ENCODE data around the gene ANO3. TPM values are rescaled to one million over a fixed set of nuclear protein-coding genes. Genes with fewer than 3 reads are reported as not detected.
"Not testable (repeated sequence)": the region's sequence is repeated elsewhere in the genome, so short reads cannot be mapped to it uniquely, and the experiment has no call there.

The ANO3 gene
- 10 to 100 TPM in 1 of 8 experiments, 1 to 10 TPM in 2, under 1 TPM in 5; 0.11 to 45.4 (median 0.39) TPM for total RNA-seq

- ATAC-seq (replicated peaks in 6 of 8) = peak; percentile 99 to 100 (median 100)
- peak within 1 kb of the TSS; percentile 28 to 43 (median 38) for H3K4me3 ChIP-seq
- peaks cover 0 to 11% of the 10 kb centered on the region in 2 donors for H3K4me1 ChIP-seq (replicated peaks in 1 of 2)
- H3K27ac ChIP-seq = no peak within 1 kb of the TSS
- 0 to 90% (median 26%) methylated on average over 1 to 9 of the region's 36 CpGs; no CpG with 5 or more reads in 2 of the 10 experiments for WGBS, 10 experiments
- in situ Hi-C loops (cut with MboI; ENCODE audit: low pct_unique_long_range_greater_than_20kb in 2 of 9, low sequenced_read_pairs in 9 of 9, unreplicated experiment in 9 of 9) = no loop called here
These were observed at the start of gene ANO3 for GRCh38 chr11:26331911-26332571. TSS of gene ANO3 (plus strand) at chr11:26332130. CDS start at chr11:26332276, 146 bp downstream.

GRCh38 chr11:26283852-26284408 is 48.0 kb upstream of the ANO3 start:
- 42 to 92% (median 75%) methylated on average over 1 to 4 of the region's 6 CpGs; no CpG with 5 or more reads in 4 of the 10 experiments for WGBS, 10 experiments
- no peak for ATAC-seq (replicated peaks in 6 of 8)
- no peak overlapping the region for H3K4me3 ChIP-seq
- in situ Hi-C loops (cut with MboI; ENCODE audit: low pct_unique_long_range_greater_than_20kb in 2 of 9, low sequenced_read_pairs in 9 of 9, unreplicated experiment in 9 of 9) = loop anchor here in 6 of 9 experiments (25.0 kb wide), 3 partner anchors 297 to 1203 kb away; no protein-coding TSS in a partner anchor
- no peak overlapping the region for H3K27ac ChIP-seq
- peaks cover 0 to 11% of the 10 kb centered on the region in 2 donors for H3K4me1 ChIP-seq (replicated peaks in 1 of 2)

- in situ Hi-C loops (cut with MboI; ENCODE audit: low pct_unique_long_range_greater_than_20kb in 2 of 9, low sequenced_read_pairs in 9 of 9, unreplicated experiment in 9 of 9) = loop anchor here in 6 of 9 experiments (25.0 kb wide), 3 partner anchors 298 to 1202 kb away; no protein-coding TSS in a partner anchor
- Histone ChIP-seq H3K4me3 (no peak overlapping the region), H3K27ac (no peak overlapping the region), H3K4me1 (replicated peaks in 1 of 2) (peaks cover 0 to 11% of the 10 kb centered on the region in 2 donors)
- WGBS, 10 experiments = 20 to 74% (median 55%) methylated on average over 1 to 3 of the region's 3 CpGs; no CpG with 5 or more reads in 4 of the 10 experiments
- peak in 5 of 8 experiments; percentile 37 to 69 (median 56) for ATAC-seq (replicated peaks in 6 of 8)
These were observed 46.3 kb upstream of the ANO3 start for GRCh38 chr11:26285608-26286007.

GRCh38 chr11:26286472-26287066 is 45.4 kb upstream of the ANO3 start:
- peaks cover 0 to 11% of the 10 kb centered on the region in 2 donors for H3K4me1 ChIP-seq (replicated peaks in 1 of 2)
- 20 to 83% (median 46%) methylated on average over 1 to 5 of the region's 5 CpGs; no CpG with 5 or more reads in 1 of the 10 experiments for WGBS, 10 experiments
- in situ Hi-C loops (cut with MboI; ENCODE audit: low pct_unique_long_range_greater_than_20kb in 2 of 9, low sequenced_read_pairs in 9 of 9, unreplicated experiment in 9 of 9) = loop anchor here in 6 of 9 experiments (25.0 kb wide), 3 partner anchors 299 to 1201 kb away; no protein-coding TSS in a partner anchor
- peak in 7 of 8 experiments; percentile 28 to 76 (median 50) for ATAC-seq (replicated peaks in 6 of 8)
- no peak overlapping the region for H3K27ac ChIP-seq
- no peak overlapping the region for H3K4me3 ChIP-seq

GRCh38 chr11:26287067-26287518 is 44.8 kb upstream of the ANO3 start:
- in situ Hi-C loops (cut with MboI; ENCODE audit: low pct_unique_long_range_greater_than_20kb in 2 of 9, low sequenced_read_pairs in 9 of 9, unreplicated experiment in 9 of 9) = loop anchor here in 6 of 9 experiments (25.0 kb wide), 3 partner anchors 300 to 1200 kb away; no protein-coding TSS in a partner anchor

GRCh38 chr11:26297189-26297975 is 34.5 kb upstream of the ANO3 start:
- Histone ChIP-seq H3K4me1 (replicated peaks in 1 of 2) (peaks cover 0 to 2% of the 10 kb centered on the region in 2 donors), H3K4me3 (no peak overlapping the region), H3K27ac (no peak overlapping the region)
- WGBS, 10 experiments = 0 to 27% (median 5%) methylated on average over 1 to 4 of the region's 4 CpGs
- ATAC-seq (replicated peaks in 6 of 8) = peak; percentile 90 to 100 (median 100)
- in situ Hi-C loops (cut with MboI; ENCODE audit: low pct_unique_long_range_greater_than_20kb in 2 of 9, low sequenced_read_pairs in 9 of 9, unreplicated experiment in 9 of 9) = loop anchor here in 7 of 9 experiments (10.0 to 25.0 kb wide), 5 partner anchors 257 to 1190 kb away; no protein-coding TSS in a partner anchor

More at GRCh38 chr11:26287067-26287518, 44.8 kb upstream of the ANO3 start:
- peaks cover 0 to 11% of the 10 kb centered on the region in 2 donors for H3K4me1 ChIP-seq (replicated peaks in 1 of 2)
- WGBS, 10 experiments = 36 to 100% (median 93%) methylated on average over 3 to 5 of the region's 5 CpGs
- H3K4me3 ChIP-seq = no peak overlapping the region
- no peak for ATAC-seq (replicated peaks in 6 of 8)
- no peak overlapping the region for H3K27ac ChIP-seq

- in situ Hi-C loops (cut with MboI; ENCODE audit: low pct_unique_long_range_greater_than_20kb in 2 of 9, low sequenced_read_pairs in 9 of 9, unreplicated experiment in 9 of 9) = loop anchor here in 4 of 9 experiments (25.0 kb wide), 3 partner anchors 321 to 1171 kb away; no protein-coding TSS in a partner anchor
- 59 to 100% (median 85%) methylated on average over 2 to 4 of the region's 5 CpGs; no CpG with 5 or more reads in 2 of the 10 experiments for whole genome bisulfite sequencing, 10 experiments
- ATAC-seq (replicated peaks in 6 of 8); H3K4me1 ChIP-seq (replicated peaks in 1 of 2); H3K27ac ChIP-seq; H3K4me3 ChIP-seq: not testable (repeated sequence)
These were observed 15.6 kb upstream of the ANO3 start for GRCh38 chr11:26316372-26316771.

GRCh38 chr11:26319906-26320305 is 12.0 kb upstream of the ANO3 start:
- WGBS, 10 experiments = 5 to 63% (median 50%) methylated on average over 1 to 2 of the region's 2 CpGs; no CpG with 5 or more reads in 2 of the 10 experiments
- ATAC-seq (replicated peaks in 6 of 8) = peak in 7 of 8 experiments; percentile 61 to 95 (median 80)
- Histone ChIP-seq H3K4me3 (no peak overlapping the region), H3K4me1 (replicated peaks in 1 of 2) (peaks cover 6% of the 10 kb centered on the region in 2 donors), H3K27ac (peak overlapping the region in 1 of 2 donors; percentile 6)
- in situ Hi-C loops (cut with MboI; ENCODE audit: low pct_unique_long_range_greater_than_20kb in 2 of 9, low sequenced_read_pairs in 9 of 9, unreplicated experiment in 9 of 9) = loop anchor here in 5 of 9 experiments (10.0 to 25.0 kb wide), 4 partner anchors 235 to 1167 kb away; no protein-coding TSS in a partner anchor

- Histone ChIP-seq H3K4me3 (no peak overlapping the region), H3K27ac (no peak overlapping the region), H3K4me1 (replicated peaks in 1 of 2) (peaks cover 6% of the 10 kb centered on the region in 2 donors)
- in situ Hi-C loops (cut with MboI; ENCODE audit: low pct_unique_long_range_greater_than_20kb in 2 of 9, low sequenced_read_pairs in 9 of 9, unreplicated experiment in 9 of 9) = loop anchor here in 5 of 9 experiments (10.0 to 25.0 kb wide), 4 partner anchors 233 to 1166 kb away; no protein-coding TSS in a partner anchor
- no peak for ATAC-seq (replicated peaks in 6 of 8)
These were observed 10.4 kb upstream of the ANO3 start for GRCh38 chr11:26321516-26321915.

- Histone ChIP-seq H3K4me3 (no peak overlapping the region), H3K27ac (no peak overlapping the region), H3K4me1 (replicated peaks in 1 of 2) (peaks cover 6% of the 10 kb centered on the region in 2 donors)
- 60 to 100% (median 100%) methylated on average over 1 of the region's 1 CpG; no CpG with 5 or more reads in 3 of the 10 experiments for WGBS, 10 experiments
- ATAC-seq (replicated peaks in 6 of 8) = no peak
- in situ Hi-C loops (cut with MboI; ENCODE audit: low pct_unique_long_range_greater_than_20kb in 2 of 9, low sequenced_read_pairs in 9 of 9, unreplicated experiment in 9 of 9) = loop anchor here in 5 of 9 experiments (10.0 to 25.0 kb wide), 4 partner anchors 232 to 1165 kb away; no protein-coding TSS in a partner anchor
These were observed 9.4 kb upstream of the ANO3 start for GRCh38 chr11:26322335-26323067.

- ATAC-seq (replicated peaks in 6 of 8) = no peak
- Histone ChIP-seq H3K4me1 (replicated peaks in 1 of 2) (peaks cover 6 to 9% of the 10 kb centered on the region in 2 donors), H3K27ac (no peak overlapping the region), H3K4me3 (no peak overlapping the region)
- in situ Hi-C loops (cut with MboI; ENCODE audit: low pct_unique_long_range_greater_than_20kb in 2 of 9, low sequenced_read_pairs in 9 of 9, unreplicated experiment in 9 of 9) = loop anchor here in 5 of 9 experiments (10.0 to 25.0 kb wide), 4 partner anchors 231 to 1163 kb away; no protein-coding TSS in a partner anchor
These were observed 8.1 kb upstream of the ANO3 start for GRCh38 chr11:26323837-26324236.
